Endodermal cell (in vitro differentiated cells): ENCODE data around the gene SLC26A6. TPM values are rescaled to one million over a fixed set of nuclear protein-coding genes. Genes with fewer than 3 reads are reported as not detected.
A peak's percentile ranks its signal among the peaks of the same experiment; 100 is the strongest.

Source experiments
- DNase-seq: peaks from one replicate; pipeline ENCODE4 v3.0.0-alpha.2; 2017
- H3K27ac ChIP-seq: 2 replicates; pipeline ENCODE4 v1.5.1; 2013; ENCODE audit warnings: mild to moderate bottlenecking, low read depth, low read length, moderate library complexity
- H3K27me3 ChIP-seq: 2 replicates; pipeline ENCODE4 v1.6.1; 2013; ENCODE audit warnings: mild to moderate bottlenecking, low read length, moderate library complexity; ENCODE audit not compliant: insufficient read depth, control insufficient read depth, poor library complexity, severe bottlenecking
- H3K36me3 ChIP-seq: 2 replicates; pipeline ENCODE4 v1.7.0; 2013; ENCODE audit warnings: mild to moderate bottlenecking, low read length, moderate library complexity; ENCODE audit not compliant: control insufficient read depth, insufficient read depth
- H3K4me1 ChIP-seq: one replicate; pipeline ENCODE4 v1.7.0; 2013; ENCODE audit warnings: low read length; ENCODE audit not compliant: control insufficient read depth, insufficient read depth
- H3K4me3 ChIP-seq: 2 replicates; pipeline ENCODE4 v1.5.1; 2013; ENCODE audit warnings: mild to moderate bottlenecking, low read length, moderate library complexity
- H3K9ac ChIP-seq: 2 replicates; pipeline ENCODE4 v1.6.1; 2013; ENCODE audit warnings: mild to moderate bottlenecking, low read length, moderate library complexity; ENCODE audit not compliant: poor library complexity, severe bottlenecking; ENCODE audit errors: extremely low read depth
- H3K9me3 ChIP-seq: 2 replicates; pipeline ENCODE4 v1.6.1; 2013; ENCODE audit warnings: mild to moderate bottlenecking, low read length, moderate library complexity; ENCODE audit not compliant: control insufficient read depth
- H3K27ac Mint-ChIP-seq: 2 replicates; pipeline ENCODE4 v1.8.0; 2020; ENCODE audit warnings: mixed read lengths
- H3K27me3 Mint-ChIP-seq: 2 replicates; pipeline ENCODE4 v1.8.0; 2021; ENCODE audit warnings: mild to moderate bottlenecking, mixed read lengths; ENCODE audit not compliant: insufficient read depth
- H3K36me3 Mint-ChIP-seq: 2 replicates; pipeline ENCODE4 v1.8.0; 2020; ENCODE audit warnings: low read depth, mixed read lengths
- H3K4me1 Mint-ChIP-seq: 2 replicates; pipeline ENCODE4 v1.8.0; 2020; ENCODE audit warnings: mixed read lengths
- H3K4me3 Mint-ChIP-seq: 2 replicates; pipeline ENCODE4 v1.8.0; 2020; ENCODE audit warnings: mild to moderate bottlenecking, moderate library complexity, mixed read lengths
- H3K9me3 Mint-ChIP-seq: 2 replicates; pipeline ENCODE4 v1.8.0; 2020; ENCODE audit warnings: mild to moderate bottlenecking, mixed read lengths
- CTCF ChIP-seq: fragments of 200-600 bp; sonication (generic); conservative IDR thresholded peaks from 2 replicates; pipeline ENCODE4 v1.5.0; 2021; ENCODE audit warnings: antibody characterized with exemption, mild to moderate bottlenecking
- WGBS, 2 experiments: methylation state at CpG; one replicate each; pipeline versions ENCODE4 v1.1.5 to v1.1.7; 2013; ENCODE audit warnings: missing lambda C conversion rate in 2 of 2, mixed read lengths in 1 of 2; ENCODE audit not compliant: insufficient coverage in 1 of 2, insufficient read length in 1 of 2; 5-methylcytosine and 5-hydroxymethylcytosine counted together
- total RNA-seq, 2 donors: library from RNA; stranded (reverse); fragmentation: NEBNext Ultra II Directional in 1 of 2; extraction: Animal tissue kit (Norgen Biotek cat#: 25700) in 1 of 2; gene quantifications; 2 replicates in 1 of 2; 3 replicates in 1 of 2; pipeline ENCODE4 v1.2.1, GENCODE V29; 2021

SLC26A6 gene
- total RNA-seq, 2 donors from 2014 or later, result 65.1 to 75.6 TPM

GRCh38 chr3:48655606-48656005, 20.3 kb upstream of the SLC26A6 start:
- 51 to 83% methylated on average over 1 to 30 of the region's 30 CpGs for WGBS, 2 experiments
- Mint-ChIP-seq H3K9me3 (no peaks in the 10 kb centered on the region), H3K27ac (no peak overlapping the region), H3K27me3 (peaks cover 27% of the 10 kb centered on the region), H3K36me3 (peaks cover 52% of the 10 kb centered on the region), H3K4me1 (no peaks in the 10 kb centered on the region), H3K4me3 (peak overlapping the region; percentile 46)
- DNase-seq, result no peak
- no peak for TF ChIP-seq CTCF
- Histone ChIP-seq H3K4me1 (no peaks in the 10 kb centered on the region), H3K27me3 (no peaks in the 10 kb centered on the region), H3K27ac (no peak overlapping the region), H3K9ac (no peak overlapping the region), H3K36me3 (peaks cover 35% of the 10 kb centered on the region), H3K4me3 (no peak overlapping the region), H3K9me3 (no peaks in the 10 kb centered on the region)

- 96 to 98% methylated on average over 9 to 12 of the region's 12 CpGs for WGBS, 2 experiments
- H3K4me3 ChIP-seq, result no peak overlapping the region
Measured at GRCh38 chr3:48655063-48655462, 19.8 kb upstream of the SLC26A6 start.

GRCh38 chr3:48652923-48653715, 17.9 kb upstream of the SLC26A6 start:
- Histone ChIP-seq H3K4me3 (no peak overlapping the region), H3K27ac (no peak overlapping the region), H3K36me3 (peaks cover 12% of the 10 kb centered on the region), H3K27me3 (no peaks in the 10 kb centered on the region), H3K4me1 (no peaks in the 10 kb centered on the region), H3K9ac (no peak overlapping the region), H3K9me3 (no peaks in the 10 kb centered on the region)
- no peak for DNase-seq
- Mint-ChIP-seq H3K9me3 (no peaks in the 10 kb centered on the region), H3K27me3 (peaks cover 18% of the 10 kb centered on the region), H3K4me1 (no peaks in the 10 kb centered on the region), H3K4me3 (no peak overlapping the region), H3K36me3 (peaks cover 33% of the 10 kb centered on the region), H3K27ac (no peak overlapping the region)
- TF ChIP-seq CTCF, result no peak
- WGBS, 2 experiments, result 96 to 97% methylated on average over 14 to 15 of the region's 15 CpGs

More at GRCh38 chr3:48655063-48655462, 19.8 kb upstream of the SLC26A6 start:
- no peak overlapping the region for H3K27ac Mint-ChIP-seq
- no peak for DNase-seq
- no peaks in the 10 kb centered on the region for H3K4me1 ChIP-seq
- H3K27ac ChIP-seq, result no peak overlapping the region
- no peaks in the 10 kb centered on the region for H3K27me3 ChIP-seq
- no peak for TF ChIP-seq CTCF
- H3K36me3 ChIP-seq, result peaks cover 29% of the 10 kb centered on the region
- H3K9me3 Mint-ChIP-seq, result no peaks in the 10 kb centered on the region
- H3K4me3 Mint-ChIP-seq, result peak overlapping the region; percentile 46
- H3K4me1 Mint-ChIP-seq, result no peaks in the 10 kb centered on the region
- peaks cover 48% of the 10 kb centered on the region for H3K36me3 Mint-ChIP-seq
- H3K9me3 ChIP-seq, result no peaks in the 10 kb centered on the region
- no peak overlapping the region for H3K9ac ChIP-seq
- peaks cover 24% of the 10 kb centered on the region for H3K27me3 Mint-ChIP-seq
